ENCODE measurements around the gene ARFRP1. TPM values are rescaled to one million over a fixed set of nuclear protein-coding genes. Genes with fewer than 3 reads are reported as not detected.

Gene ARFRP1
- total RNA-seq, 1 donor from 2014 or later: 55.7 TPM

GRCh38 chr20:63702751-63703470 is 4.9 kb downstream of the ARFRP1 start:
- no peak for DNase-seq (ENCODE audit: extremely low read depth, low read depth, low spot score)

GRCh38 chr20:63702036-63702665 is 5.6 kb downstream of the ARFRP1 start:
- DNase-seq (ENCODE audit: extremely low read depth, low read depth, low spot score): no peak

GRCh38 chr20:63701329-63702035 is 6.3 kb downstream of the ARFRP1 start:
- DNase-seq (ENCODE audit: extremely low read depth, low read depth, low spot score): no peak

- no peak for DNase-seq (ENCODE audit: extremely low read depth, low read depth, low spot score)
Measured at GRCh38 chr20:63701051-63701328, 6.8 kb downstream of the ARFRP1 start.

- no peak for DNase-seq (ENCODE audit: extremely low read depth, low read depth, low spot score)
Measured at GRCh38 chr20:63700199-63701050, 7.4 kb downstream of the ARFRP1 start.

GRCh38 chr20:63699466-63700198 is 8.1 kb downstream of the ARFRP1 start:
- no peak for DNase-seq (ENCODE audit: extremely low read depth, low read depth, low spot score)

GRCh38 chr20:63698739-63699465 is 8.9 kb downstream of the ARFRP1 start:
- DNase-seq (ENCODE audit: extremely low read depth, low read depth, low spot score): no peak

- no peak for DNase-seq (ENCODE audit: extremely low read depth, low read depth, low spot score)
Measured at GRCh38 chr20:63697868-63698545, 9.8 kb downstream of the ARFRP1 start.

GRCh38 chr20:63697357-63697867 is 10.4 kb downstream of the ARFRP1 start:
- no peak for DNase-seq (ENCODE audit: extremely low read depth, low read depth, low spot score)

GRCh38 chr20:63696628-63697356 is 11.0 kb downstream of the ARFRP1 start, which contains the start of gene TNFRSF6B:
Gene TNFRSF6B (plus strand): TSS chr20:63696652. CDS start chr20:63696768, 116 bp downstream.
- DNase-seq (ENCODE audit: extremely low read depth, low read depth, low spot score): no peak

GRCh38 chr20:63696306-63696627 is 11.5 kb downstream of the ARFRP1 start:
- no peak for DNase-seq (ENCODE audit: extremely low read depth, low read depth, low spot score)

- DNase-seq (ENCODE audit: extremely low read depth, low read depth, low spot score): no peak
Measured at GRCh38 chr20:63695424-63696305, 12.1 kb downstream of the ARFRP1 start.

- no peak for DNase-seq (ENCODE audit: extremely low read depth, low read depth, low spot score)
Measured at GRCh38 chr20:63694584-63695423, 13.0 kb downstream of the ARFRP1 start.

GRCh38 chr20:63693733-63694583 is 13.8 kb downstream of the ARFRP1 start:
- no peak for DNase-seq (ENCODE audit: extremely low read depth, low read depth, low spot score)

- DNase-seq (ENCODE audit: extremely low read depth, low read depth, low spot score): no peak
Measured at GRCh38 chr20:63693083-63693732, 14.6 kb downstream of the ARFRP1 start.

All from glomerular endothelial cell (primary cell).